Measurements from ENCODE around the gene P2RY6. TPM values are rescaled to one million over a fixed set of nuclear protein-coding genes. Genes with fewer than 3 reads are reported as not detected.

Gene P2RY6
- polyA plus RNA-seq, 1 donor (not counting 4 experiments of a cell fraction or from before 2014, with no cell fraction given): 0.04 TPM

DNA sequence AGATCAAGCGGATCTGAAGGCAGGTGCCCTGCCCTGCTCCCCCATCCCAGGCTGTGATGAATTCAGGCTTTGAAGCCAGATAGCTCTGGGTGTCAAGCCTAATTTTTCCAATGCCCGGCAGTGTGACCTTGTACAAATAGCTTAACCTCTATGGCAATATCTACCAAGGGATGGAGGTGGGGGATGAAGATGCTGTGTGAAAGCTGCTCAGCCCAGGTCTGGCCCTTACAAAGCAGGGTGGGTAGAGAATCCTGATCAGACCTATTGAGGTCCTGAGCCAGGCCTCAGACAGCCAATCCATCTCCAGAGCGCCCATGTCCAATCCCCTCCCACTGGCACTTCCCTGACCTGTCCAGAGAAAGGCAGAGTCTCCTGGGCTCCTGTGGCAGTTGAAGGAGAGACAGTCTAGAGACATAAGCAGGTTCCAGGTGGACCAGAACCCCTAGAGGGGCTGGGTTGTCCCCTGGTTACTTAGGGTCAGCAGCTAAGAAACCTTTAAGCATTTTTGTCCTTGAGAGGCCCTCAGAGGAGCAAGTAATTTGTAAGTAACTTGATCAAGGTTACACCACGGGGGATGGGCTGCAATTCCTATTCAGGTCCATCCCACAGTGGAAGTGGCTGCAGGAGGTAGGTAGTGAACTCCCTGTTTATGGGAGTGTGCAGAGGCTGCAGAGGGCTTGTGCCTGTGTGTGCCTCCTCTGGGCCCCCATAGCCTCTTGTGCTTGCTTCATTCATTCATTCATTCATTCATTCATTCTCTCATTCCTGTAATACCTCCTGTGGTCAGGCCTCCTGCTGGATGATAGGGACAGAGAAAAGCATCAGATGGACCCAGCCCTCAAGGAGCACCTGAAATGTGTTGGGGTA lies 43.6 kb upstream of the P2RY6 start:
- DNase-seq (ENCODE audit: low read depth, low spot score) (no peak), FAIRE-seq (no peak)
- Histone ChIP-seq H3K9me3 (ENCODE audit: control insufficient read depth, low read depth, low read length) (no peaks in the 10 kb centered on the region), H3K9me1 (ENCODE audit: control insufficient read depth, extremely low read depth, insufficient read depth, low read length) (no peaks in the 10 kb centered on the region), H4K20me1 (ENCODE audit: control insufficient read depth, extremely low read depth, insufficient read depth, low read length) (no peaks in the 10 kb centered on the region), H3K27ac (ENCODE audit: control insufficient read depth, insufficient read depth, low read length) (no peak overlapping the region), H3K27me3 (ENCODE audit: control insufficient read depth, extremely low read depth, insufficient read depth, low read length) (no peaks in the 10 kb centered on the region), H3K4me1 (ENCODE audit: control insufficient read depth, extremely low read depth, insufficient read depth, low read length) (peaks cover 17% of the 10 kb centered on the region), H3K4me2 (ENCODE audit: control insufficient read depth, extremely low read depth, insufficient read depth, low read depth, low read length) (no peak overlapping the region), H3K36me3 (ENCODE audit: control insufficient read depth in 2 of 2, extremely low read depth in 1 of 2, insufficient read depth in 2 of 2, low read length in 2 of 2) (no peaks in the 10 kb centered on the region), H3K9ac (ENCODE audit: control insufficient read depth, extremely low read depth, insufficient read depth, low read length) (no peak overlapping the region), H3K4me3 (ENCODE audit: control insufficient read depth in 2 of 3, extremely low read depth in 1 of 3, insufficient read depth in 2 of 3, low read depth in 1 of 3, low read length in 3 of 3) (no peak overlapping the region), H2AFZ (ENCODE audit: control insufficient read depth, low read length) (no peak overlapping the region), H3K79me2 (ENCODE audit: control insufficient read depth, insufficient read depth, low read length) (no peaks in the 10 kb centered on the region)
- TF ChIP-seq EZH2 (IDR thresholded peaks at IDR 0.05; ENCODE audit: low read length): no peak
- TF ChIP-seq, protein P1, sequence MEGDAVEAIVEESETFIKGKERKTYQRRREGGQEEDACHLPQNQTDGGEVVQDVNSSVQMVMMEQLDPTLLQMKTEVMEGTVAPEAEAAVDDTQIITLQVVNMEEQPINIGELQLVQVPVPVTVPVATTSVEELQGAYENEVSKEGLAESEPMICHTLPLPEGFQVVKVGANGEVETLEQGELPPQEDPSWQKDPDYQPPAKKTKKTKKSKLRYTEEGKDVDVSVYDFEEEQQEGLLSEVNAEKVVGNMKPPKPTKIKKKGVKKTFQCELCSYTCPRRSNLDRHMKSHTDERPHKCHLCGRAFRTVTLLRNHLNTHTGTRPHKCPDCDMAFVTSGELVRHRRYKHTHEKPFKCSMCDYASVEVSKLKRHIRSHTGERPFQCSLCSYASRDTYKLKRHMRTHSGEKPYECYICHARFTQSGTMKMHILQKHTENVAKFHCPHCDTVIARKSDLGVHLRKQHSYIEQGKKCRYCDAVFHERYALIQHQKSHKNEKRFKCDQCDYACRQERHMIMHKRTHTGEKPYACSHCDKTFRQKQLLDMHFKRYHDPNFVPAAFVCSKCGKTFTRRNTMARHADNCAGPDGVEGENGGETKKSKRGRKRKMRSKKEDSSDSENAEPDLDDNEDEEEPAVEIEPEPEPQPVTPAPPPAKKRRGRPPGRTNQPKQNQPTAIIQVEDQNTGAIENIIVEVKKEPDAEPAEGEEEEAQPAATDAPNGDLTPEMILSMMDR (optimal IDR thresholded peaks at IDR 0.05 in 1 of 3, IDR thresholded peaks at IDR 0.05 in 1 of 3, conservative IDR thresholded peaks at IDR 0.05 in 1 of 3; ENCODE audit: extremely low read depth in 1 of 3, insufficient read depth in 2 of 3, low read length in 3 of 3): no peak
- dilution Hi-C loops (cut with MboI; ENCODE audit: extremely low pct_ligation_motif_present, low sequenced_read_pairs): no loop called here

DNA sequence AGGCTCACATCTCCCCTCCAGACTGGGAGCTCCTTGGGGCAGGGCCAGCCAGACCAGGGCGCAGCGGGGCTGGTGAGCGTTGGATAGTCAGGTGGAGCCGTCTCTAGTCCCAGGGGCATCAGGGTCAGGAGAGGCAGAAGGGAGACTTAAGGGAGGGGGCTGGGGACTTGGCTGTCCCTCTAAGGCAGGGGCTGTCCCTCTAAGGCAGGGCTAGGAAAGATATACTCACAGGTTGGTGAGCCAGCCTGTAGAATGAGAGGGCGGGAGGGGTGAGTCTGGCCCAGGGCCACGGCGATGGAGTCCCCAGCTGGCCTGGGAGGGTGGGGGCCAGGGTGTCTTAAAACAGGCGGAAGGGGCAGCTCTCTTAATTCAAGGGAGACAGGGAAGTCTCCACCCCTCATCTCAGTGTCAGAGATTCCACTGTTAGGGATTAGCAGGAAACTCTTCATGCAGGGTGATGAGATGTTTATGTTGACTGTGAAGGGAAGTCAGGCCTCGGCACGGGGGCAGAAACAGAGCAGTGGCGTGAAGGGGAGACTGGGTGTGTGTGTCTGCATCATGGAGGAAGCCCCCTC lies 42.7 kb upstream of the P2RY6 start:
- H3K4me1 ChIP-seq (ENCODE audit: control insufficient read depth, extremely low read depth, insufficient read depth, low read length): peaks cover 17% of the 10 kb centered on the region
- no peaks in the 10 kb centered on the region for H3K9me1 ChIP-seq (ENCODE audit: control insufficient read depth, extremely low read depth, insufficient read depth, low read length)
- no peak overlapping the region for H3K4me3 ChIP-seq (ENCODE audit: control insufficient read depth in 2 of 3, extremely low read depth in 1 of 3, insufficient read depth in 2 of 3, low read depth in 1 of 3, low read length in 3 of 3)
- no peaks in the 10 kb centered on the region for H3K27me3 ChIP-seq (ENCODE audit: control insufficient read depth, extremely low read depth, insufficient read depth, low read length)
- no peak overlapping the region for H2AFZ ChIP-seq (ENCODE audit: control insufficient read depth, low read length)
- no peak overlapping the region for H3K9ac ChIP-seq (ENCODE audit: control insufficient read depth, extremely low read depth, insufficient read depth, low read length)
- H3K4me2 ChIP-seq (ENCODE audit: control insufficient read depth, extremely low read depth, insufficient read depth, low read depth, low read length): no peak overlapping the region
- H3K36me3 ChIP-seq (ENCODE audit: control insufficient read depth in 2 of 2, extremely low read depth in 1 of 2, insufficient read depth in 2 of 2, low read length in 2 of 2): no peaks in the 10 kb centered on the region
- no peaks in the 10 kb centered on the region for H3K9me3 ChIP-seq (ENCODE audit: control insufficient read depth, low read depth, low read length)
- no peaks in the 10 kb centered on the region for H3K79me2 ChIP-seq (ENCODE audit: control insufficient read depth, insufficient read depth, low read length)
- TF ChIP-seq, protein P1 (optimal IDR thresholded peaks at IDR 0.05 in 1 of 3, IDR thresholded peaks at IDR 0.05 in 1 of 3, conservative IDR thresholded peaks at IDR 0.05 in 1 of 3; ENCODE audit: extremely low read depth in 1 of 3, insufficient read depth in 2 of 3, low read length in 3 of 3): no peak
- DNase-seq (ENCODE audit: low read depth, low spot score): no peak
- no peaks in the 10 kb centered on the region for H4K20me1 ChIP-seq (ENCODE audit: control insufficient read depth, extremely low read depth, insufficient read depth, low read length)
- H3K27ac ChIP-seq (ENCODE audit: control insufficient read depth, insufficient read depth, low read length): no peak overlapping the region
- FAIRE-seq: no peak
- dilution Hi-C loops (cut with MboI; ENCODE audit: extremely low pct_ligation_motif_present, low sequenced_read_pairs): no loop called here

Data from keratinocyte (primary cell).